HEK293 (cell line): ENCODE measurements around the gene ATP2C1.
A peak's percentile ranks its signal among the peaks of the same experiment; 100 is the strongest.

Experiments
- CTCF ChIA-PET: fragments of 350-600 bp; formaldehyde crosslinking; extraction: SDS; loops from one replicate; lab custom pipeline; 2021; ENCODE audit warnings: antibody characterized with exemption; lab: Yijun Ruan, JAX
- POLR2A ChIA-PET: fragments of 300-600 bp; formaldehyde crosslinking; extraction: SDS; loops from one replicate; lab custom pipeline; 2020; ENCODE audit warnings: antibody characterized with exemption, inconsistent platforms; lab: Yijun Ruan, JAX
- H3K27ac ChIP-seq: fragments of 200-500 bp; sonication (Bioruptor generic); 2 replicates; pipeline ENCODE4 v1.5.1; 2014; ENCODE audit warnings: low read depth, low read length, control low read depth, inconsistent platforms; ENCODE audit errors: extremely low read depth
- H3K36me3 ChIP-seq, 2 experiments: fragments of 200-500 bp in 1 of 2; sonication (Bioruptor generic) in 1 of 2; 1 replicate in 1 of 2; 2 replicates in 1 of 2; pipeline ENCODE4 v1.5.1; 2014 to 2017; ENCODE audit warnings: inconsistent platforms in 2 of 2, low read length in 2 of 2; ENCODE audit not compliant: control insufficient read depth in 2 of 2, insufficient read depth in 1 of 2
- H3K4me1 ChIP-seq: fragments of 200-500 bp; sonication (Bioruptor generic); 2 replicates; pipeline ENCODE4 v1.5.1; 2014; ENCODE audit warnings: mild to moderate bottlenecking, low read length, inconsistent platforms; ENCODE audit not compliant: control insufficient read depth, insufficient read depth
- H3K4me3 ChIP-seq: 2 replicates; pipeline ENCODE4 v1.5.1; 2011; ENCODE audit warnings: low read depth, mild to moderate bottlenecking, control low read depth, low read length, moderate library complexity
- H3K9me3 ChIP-seq: fragments of 200-500 bp; sonication (Bioruptor generic); 2 replicates; pipeline ENCODE4 v1.5.1; 2014; ENCODE audit warnings: low read depth, low read length, inconsistent platforms; ENCODE audit not compliant: control insufficient read depth, insufficient read depth
- FEZF1 ChIP-seq: fragments of 450-650 bp; formaldehyde crosslinking; IDR thresholded peaks from 2 replicates; pipeline ENCODE4 v1.5.1; 2016; ENCODE audit warnings: missing biosample characterization, missing genetic modification characterization
- GLI2 ChIP-seq: fragments of 450-650 bp; formaldehyde crosslinking; IDR thresholded peaks from 2 replicates; pipeline ENCODE4; 2017; ENCODE audit warnings: missing biosample characterization, missing genetic modification characterization, low read depth, borderline replicate concordance
- HOXC10 ChIP-seq: sonication (generic); formaldehyde crosslinking; IDR thresholded peaks from 2 replicates; pipeline ENCODE4 v1.8.1; 2023; ENCODE audit warnings: mild to moderate bottlenecking, missing genetic modification reagents
- IKZF3 ChIP-seq: fragments of 450-650 bp; IDR thresholded peaks from 2 replicates; pipeline ENCODE4 v1.5.0; 2018; ENCODE audit warnings: missing biosample characterization, mild to moderate bottlenecking, missing genetic modification characterization, moderate library complexity
- KLF8 ChIP-seq: fragments of 450-650 bp; formaldehyde crosslinking; IDR thresholded peaks from 2 replicates; pipeline ENCODE4 v1.5.1; 2016; ENCODE audit warnings: missing biosample characterization, missing genetic modification characterization
- PATZ1 ChIP-seq: fragments of 450-650 bp; formaldehyde crosslinking; IDR thresholded peaks from 2 replicates; pipeline ENCODE4 v1.5.1; 2016; ENCODE audit warnings: missing biosample characterization, missing genetic modification characterization
- PRDM6 ChIP-seq: fragments of 450-650 bp; formaldehyde crosslinking; IDR thresholded peaks from 2 replicates; pipeline ENCODE4 v1.5.1; 2017; ENCODE audit warnings: missing biosample characterization, missing genetic modification characterization
- SALL2 ChIP-seq: fragments of 450-650 bp; formaldehyde crosslinking; IDR thresholded peaks from 2 replicates; pipeline ENCODE4 v1.5.0; 2017; ENCODE audit warnings: missing biosample characterization, mild to moderate bottlenecking, missing genetic modification characterization, borderline replicate concordance
- ZBTB7A ChIP-seq: fragments of 450-650 bp; formaldehyde crosslinking; IDR thresholded peaks from 2 replicates; pipeline ENCODE4 v1.5.1; 2016; ENCODE audit warnings: low read depth, missing biosample characterization, missing genetic modification characterization
- ZNF10 ChIP-seq: fragments of 450-650 bp; formaldehyde crosslinking; IDR thresholded peaks from 2 replicates; pipeline ENCODE4 v1.5.1; 2017; ENCODE audit warnings: missing biosample characterization, missing genetic modification characterization
- ZNF140 ChIP-seq: fragments of 450-650 bp; formaldehyde crosslinking; IDR thresholded peaks from 2 replicates; pipeline ENCODE4 v1.5.1; 2016; ENCODE audit warnings: missing biosample characterization, missing genetic modification characterization
- ZNF148 ChIP-seq: fragments of 450-650 bp; formaldehyde crosslinking; IDR thresholded peaks from 2 replicates; pipeline ENCODE4 v1.5.0; 2017; ENCODE audit warnings: missing biosample characterization, missing genetic modification characterization, borderline replicate concordance
- ZNF169 ChIP-seq: fragments of 450-650 bp; formaldehyde crosslinking; IDR thresholded peaks from 2 replicates; pipeline ENCODE4 v1.5.1; 2016; ENCODE audit warnings: missing biosample characterization, missing genetic modification characterization
- ZNF223 ChIP-seq: fragments of 450-650 bp; formaldehyde crosslinking; IDR thresholded peaks from 2 replicates; pipeline ENCODE4 v1.5.1; 2016; ENCODE audit warnings: missing biosample characterization, missing genetic modification characterization
- ZNF341 ChIP-seq: fragments of 450-650 bp; formaldehyde crosslinking; IDR thresholded peaks from 2 replicates; pipeline ENCODE4; 2016; ENCODE audit warnings: low read depth, missing biosample characterization, missing genetic modification characterization
- ZNF510 ChIP-seq: fragments of 450-650 bp; formaldehyde crosslinking; IDR thresholded peaks from 2 replicates; pipeline ENCODE4 v1.5.1; 2018; ENCODE audit warnings: mild to moderate bottlenecking, missing genetic modification characterization, missing biosample characterization; ENCODE audit not compliant: insufficient replicate concordance
- ZNF529 ChIP-seq: fragments of 450-650 bp; formaldehyde crosslinking; IDR thresholded peaks from 2 replicates; pipeline ENCODE4 v1.5.1; 2017; ENCODE audit warnings: missing genetic modification characterization, missing biosample characterization; ENCODE audit not compliant: insufficient replicate concordance
- ZNF548 ChIP-seq: fragments of 450-650 bp; formaldehyde crosslinking; IDR thresholded peaks from 2 replicates; pipeline ENCODE4 v1.5.1; 2016; ENCODE audit warnings: missing biosample characterization, missing genetic modification characterization
- ZNF560 ChIP-seq: fragments of 450-650 bp; formaldehyde crosslinking; IDR thresholded peaks from 2 replicates; pipeline ENCODE4 v1.5.1; 2017; ENCODE audit warnings: missing biosample characterization, missing genetic modification characterization, borderline replicate concordance
- ZNF561 ChIP-seq: fragments of 450-650 bp; IDR thresholded peaks from 2 replicates; pipeline ENCODE4 v1.5.1; 2018; ENCODE audit warnings: missing biosample characterization, missing genetic modification characterization, borderline replicate concordance
- ZNF585B ChIP-seq: fragments of 450-650 bp; formaldehyde crosslinking; IDR thresholded peaks from 2 replicates; pipeline ENCODE4 v1.5.1; 2016; ENCODE audit warnings: missing biosample characterization, missing genetic modification characterization
- ZNF639 ChIP-seq: fragments of 450-650 bp; formaldehyde crosslinking; IDR thresholded peaks from 2 replicates; pipeline ENCODE4 v1.5.1; 2016; ENCODE audit warnings: missing biosample characterization, missing genetic modification characterization
- ZNF768 ChIP-seq: fragments of 450-650 bp; formaldehyde crosslinking; IDR thresholded peaks from 2 replicates; pipeline ENCODE4 v1.5.1; 2018; ENCODE audit warnings: missing biosample characterization, mild to moderate bottlenecking, missing genetic modification characterization
- ZNF830 ChIP-seq: fragments of 450-650 bp; IDR thresholded peaks from 2 replicates; pipeline ENCODE4 v1.5.0; 2018; ENCODE audit warnings: missing biosample characterization, missing genetic modification characterization, low read depth, mild to moderate bottlenecking, moderate library complexity
- ZNF837 ChIP-seq: fragments of 450-650 bp; formaldehyde crosslinking; IDR thresholded peaks from 2 replicates; pipeline ENCODE4 v1.5.1; 2016; ENCODE audit warnings: missing biosample characterization, missing genetic modification characterization
- ZNF843 ChIP-seq: fragments of 450-650 bp; formaldehyde crosslinking; IDR thresholded peaks from 2 replicates; pipeline ENCODE4 v1.5.1; 2016; ENCODE audit warnings: missing biosample characterization, missing genetic modification characterization

ATP2C1 gene

GRCh38 chr3:130849091-130849552, 44.8 kb upstream of the ATP2C1 start:
- CTCF ChIA-PET = interaction anchor here (0.6 kb wide), 1 partner anchor 153 kb away, joined by 3 read pairs; no protein-coding TSS in a partner anchor
- Histone ChIP-seq H3K27ac (no peak overlapping the region), H3K9me3 (no peaks in the 10 kb centered on the region), H3K36me3 (no peaks in the 10 kb centered on the region), H3K4me3 (no peak overlapping the region), H3K4me1 (peaks cover 7% of the 10 kb centered on the region; the same call in 1 of the 2 replicates)
- POLR2A ChIA-PET = no interaction called here
- no peak for TF ChIP-seq ZNF830 (tag by site-specific recombination)
- no peak for TF ChIP-seq ZNF585B (tag by site-specific recombination)
- TF ChIP-seq ZNF560 (tag by site-specific recombination) = no peak
- no peak for TF ChIP-seq FEZF1 (tag by site-specific recombination)
- TF ChIP-seq ZNF140 (tag by site-specific recombination) = no peak
- no peak for TF ChIP-seq SALL2 (tag by site-specific recombination)
- no peak for TF ChIP-seq ZNF639
- TF ChIP-seq ZNF561 (tag by site-specific recombination) = no peak
- TF ChIP-seq ZNF529 (tag by site-specific recombination) = no peak
- TF ChIP-seq ZNF148 (tag by site-specific recombination) = no peak

- CTCF ChIA-PET = interaction anchor here (0.6 to 0.8 kb wide), 2 partner anchors 9 to 152 kb away, joined by 3 to 4 read pairs; no protein-coding TSS in a partner anchor
- H3K36me3 ChIP-seq = no peaks in the 10 kb centered on the region
- no peak for TF ChIP-seq ZNF768 (tag by site-specific recombination)
- TF ChIP-seq PATZ1 = no peak
- TF ChIP-seq ZBTB7A (tag by site-specific recombination) = no peak
- no peak for TF ChIP-seq KLF8
- no peak for TF ChIP-seq ZNF169
- no peak for TF ChIP-seq IKZF3 (tag by site-specific recombination)
- peak; percentile 90 for TF ChIP-seq PRDM6 (tag by site-specific recombination)
- no peak for TF ChIP-seq ZNF10 (tag by site-specific recombination)
- no peak for TF ChIP-seq ZNF548 (tag by site-specific recombination)
- TF ChIP-seq ZNF341 (tag by site-specific recombination) = no peak
- no peak for TF ChIP-seq ZNF223 (tag by site-specific recombination)
- no peak for TF ChIP-seq HOXC10
- TF ChIP-seq ZNF843 (tag by site-specific recombination) = peak; percentile 58; the same call in 1 of the 2 replicates
- no peak for TF ChIP-seq GLI2 (tag by site-specific recombination)
- no peak for TF ChIP-seq ZNF510
- TF ChIP-seq ZNF837 (tag by site-specific recombination) = no peak
Measured at GRCh38 chr3:130850044-130850797, 43.7 kb upstream of the ATP2C1 start.

More at GRCh38 chr3:130850044-130850797, 43.7 kb upstream of the ATP2C1 start:
- H3K4me3 ChIP-seq = 0 out of 2 replicates have a peak overlapping the region, but pooled peaks have one; percentile 1
- peaks cover 7% of the 10 kb centered on the region; the same call in 1 of the 2 replicates for H3K4me1 ChIP-seq
- no peaks in the 10 kb centered on the region for H3K9me3 ChIP-seq
- POLR2A ChIA-PET = interaction anchor here (0.7 kb wide), 1 partner anchor 44 kb away, joined by 3 read pairs; the partner anchor contains the start of gene ATP2C1
- peak overlapping the region; percentile 13; the same call in 1 of the 2 replicates for H3K27ac ChIP-seq
